GM12891 (cell line): ENCODE measurements around the gene PGAM2.

ENCODE experiments used
- DNase-seq: peaks from one replicate; pipeline ENCODE4 v3.0.0; 2011; ENCODE audit warnings: low spot score; ENCODE audit not compliant: insufficient read length
- FAIRE-seq: peaks from 2 replicates; lab custom pipeline; 2011; peaks lifted over from hg19 to GRCh38; lab: Jason Lieb, UNC
- PAX5 ChIP-seq: IDR thresholded peaks from 2 replicates; pipeline ENCODE4 v1.6.1; 2011; ENCODE audit warnings: low read length, moderate library complexity, mild to moderate bottlenecking; ENCODE audit not compliant: insufficient read depth, severe bottlenecking
- POLR2A ChIP-seq: IDR thresholded peaks from 2 replicates; pipeline ENCODE4 v1.6.1; 2011; ENCODE audit warnings: low read depth, low read length, control low read depth
- POLR2AphosphoS5 ChIP-seq: IDR thresholded peaks from 2 replicates; pipeline ENCODE4 v1.6.1; 2011; ENCODE audit warnings: low read depth, low read length, control low read depth
- POU2F2 ChIP-seq: IDR thresholded peaks from 2 replicates; pipeline ENCODE4 v1.6.1; 2011; ENCODE audit warnings: low read depth, mild to moderate bottlenecking, control low read depth, low read length, moderate library complexity
- SPI1 ChIP-seq: IDR thresholded peaks from 2 replicates; pipeline ENCODE4 v1.6.1; 2011; ENCODE audit warnings: low read depth, low read length, control low read depth
- TAF1 ChIP-seq: IDR thresholded peaks from 2 replicates; pipeline ENCODE4 v1.6.1; 2011; ENCODE audit warnings: low read depth, low read length, control low read depth

PGAM2 gene

GRCh38 chr7:44082541-44083207 lies 17.3 kb upstream of the PGAM2 start:
- FAIRE-seq, result peak; percentile 90
- peak; percentile 97 for DNase-seq
- no peak for TF ChIP-seq TAF1
- no peak for TF ChIP-seq SPI1
- peak; percentile 95 for TF ChIP-seq POU2F2
- TF ChIP-seq PAX5, result no peak

GRCh38 chr7:44081266-44081748 lies 15.9 kb upstream of the PGAM2 start:
- FAIRE-seq (peak; percentile 64), DNase-seq (no peak)
- TF ChIP-seq POLR2A, result peak; percentile 50; the same call in 1 of the 2 replicates
- TF ChIP-seq SPI1, result no peak
- no peak for TF ChIP-seq POLR2AphosphoS5

- no peak for DNase-seq
- TF ChIP-seq POU2F2 (no peak), POLR2A (no peak), SPI1 (no peak), TAF1 (no peak), PAX5 (no peak), POLR2AphosphoS5 (no peak)
- no peak for FAIRE-seq
Observed at GRCh38 chr7:44080686-44081265, 15.4 kb upstream of the PGAM2 start.

GRCh38 chr7:44080118-44080517 lies 14.8 kb upstream of the PGAM2 start:
- no peak for DNase-seq
- FAIRE-seq, result no peak
- TF ChIP-seq SPI1 (no peak), POLR2A (no peak), POU2F2 (no peak), PAX5 (no peak), POLR2AphosphoS5 (no peak)

- no peak for TF ChIP-seq POLR2A
- no peak for TF ChIP-seq POLR2AphosphoS5
- TF ChIP-seq PAX5, result no peak
- no peak for TF ChIP-seq SPI1
- TF ChIP-seq TAF1, result no peak
- TF ChIP-seq POU2F2, result no peak
- no peak for FAIRE-seq
- DNase-seq, result no peak
Observed at GRCh38 chr7:44079331-44080021, 14.1 kb upstream of the PGAM2 start.

GRCh38 chr7:44078521-44078920 lies 13.2 kb upstream of the PGAM2 start:
- FAIRE-seq (no peak), DNase-seq (no peak)
- no peak for TF ChIP-seq POLR2AphosphoS5
- no peak for TF ChIP-seq PAX5
- no peak for TF ChIP-seq SPI1
- TF ChIP-seq TAF1, result no peak
- TF ChIP-seq POU2F2, result no peak
- TF ChIP-seq POLR2A, result no peak

GRCh38 chr7:44077681-44078091 lies 12.3 kb upstream of the PGAM2 start:
- TF ChIP-seq POLR2A (no peak), SPI1 (no peak), TAF1 (no peak), PAX5 (no peak)
- FAIRE-seq (no peak), DNase-seq (no peak)

- TF ChIP-seq PAX5 (no peak), POLR2A (no peak), POU2F2 (no peak), SPI1 (no peak), TAF1 (no peak), POLR2AphosphoS5 (no peak)
- FAIRE-seq, result no peak
- DNase-seq, result no peak
Observed at GRCh38 chr7:44077061-44077460, 11.7 kb upstream of the PGAM2 start.

- TF ChIP-seq TAF1 (no peak), POLR2AphosphoS5 (no peak), PAX5 (no peak), POLR2A (no peak), POU2F2 (no peak), SPI1 (no peak)
- FAIRE-seq (no peak), DNase-seq (no peak)
Observed at GRCh38 chr7:44076101-44076895, 10.9 kb upstream of the PGAM2 start.
